ENCODE measurements around the gene OR9A2. TPM values are rescaled to one million over a fixed set of nuclear protein-coding genes. Genes with fewer than 3 reads are reported as not detected.

OR9A2 gene
- total RNA-seq, 1 experiment from 2014 or later: not detected

GRCh38 chr7:143068446-143068845 is 41.5 kb upstream of the OR9A2 start (continued):
- no peak for TF ChIP-seq CTCF (IDR thresholded peaks at IDR 0.05 in 2 of 3, conservative IDR thresholded peaks at IDR 0.05 in 1 of 3; ENCODE audit: borderline replicate concordance in 1 of 3, insufficient read depth in 1 of 3, low read depth in 2 of 3, low read length in 2 of 3)
- no peak for TF ChIP-seq YY1 (IDR thresholded peaks at IDR 0.05; ENCODE audit: extremely low read depth, insufficient replicate concordance, low read depth, low read length)
- TF ChIP-seq SRF (IDR thresholded peaks at IDR 0.05; ENCODE audit: low read depth): no peak
- no peak for TF ChIP-seq EZH2phosphoT487 (IDR thresholded peaks at IDR 0.05; ENCODE audit: borderline replicate concordance)
- no peak for TF ChIP-seq POLR2A (IDR thresholded peaks at IDR 0.05; ENCODE audit: borderline replicate concordance, extremely low read depth, insufficient read depth, insufficient read length)
- no peak for TF ChIP-seq TCF7L2 (IDR thresholded peaks at IDR 0.05; ENCODE audit: borderline replicate concordance, extremely low read depth, insufficient read depth, insufficient read length)

- Histone ChIP-seq H3K27me3 (ENCODE audit: insufficient read depth, low read length) (0 out of 2 replicates have a peak, but pooled peaks cover 3% of the 10 kb centered on the region), H4K20me1 (ENCODE audit: insufficient read depth) (no peaks in the 10 kb centered on the region), H3K4me3 (replicated peaks in 1 of 2; ENCODE audit: low read depth in 1 of 2, low read length in 2 of 2) (no peak overlapping the region), H3K9me2 (ENCODE audit: insufficient read depth) (no peaks in the 10 kb centered on the region), H3K9me3 (ENCODE audit: control insufficient read depth in 1 of 2, insufficient read depth in 1 of 2, low read depth in 1 of 2, low read length in 2 of 2) (no peaks in the 10 kb centered on the region), H3K36me3 (ENCODE audit: control insufficient read depth in 1 of 2, insufficient read depth in 2 of 2, low read length in 2 of 2) (no peaks in the 10 kb centered on the region), H3K79me2 (ENCODE audit: insufficient read depth, low read length) (no peaks in the 10 kb centered on the region), H3K4me1 (ENCODE audit: control insufficient read depth in 1 of 2, insufficient read depth in 2 of 2, low read length in 2 of 2) (no peaks in the 10 kb centered on the region), H3K4me2 (ENCODE audit: low read length) (no peak overlapping the region), H3K27ac (ENCODE audit: low read depth, low read length) (no peak overlapping the region), H3K9ac (ENCODE audit: low read length) (no peak overlapping the region), H2AFZ (ENCODE audit: low read depth, low read length, poor library complexity, severe bottlenecking) (no peak overlapping the region)
- BruUV-seq (replicated peaks): no TSS peak
- ChIA-PET CTCF (no interaction called here), POLR2A (no interaction called here), RAD21 (ENCODE audit: low non-redundant PET in 1 of 2, low total read pairs in 2 of 2, uncharacterized antibody in 2 of 2, unreplicated experiment in 2 of 2) (no interaction called here)
- intact Hi-C loops (cut with micrococcal nuclease): no loop called here
- DNase-seq (ENCODE audit: low read depth, low spot score): no peak
- no peak for ATAC-seq
- no peak for TF ChIP-seq REST (IDR thresholded peaks at IDR 0.05; ENCODE audit: low read depth)
- no peak for TF ChIP-seq MAX (IDR thresholded peaks at IDR 0.05)
- TF ChIP-seq CEBPB (IDR thresholded peaks at IDR 0.05; ENCODE audit: low read depth): no peak
- TF ChIP-seq FOSL1 (IDR thresholded peaks at IDR 0.05; ENCODE audit: low read depth): no peak
- TF ChIP-seq RAD21 (IDR thresholded peaks at IDR 0.05; ENCODE audit: low read depth): no peak
- no peak for TF ChIP-seq POLR2A (IDR thresholded peaks at IDR 0.05; ENCODE audit: borderline replicate concordance, extremely low read depth, insufficient read depth, insufficient read length)
- no peak for TF ChIP-seq JUND (IDR thresholded peaks at IDR 0.05)
- TF ChIP-seq ZFX (IDR thresholded peaks at IDR 0.05): no peak
- no peak for TF ChIP-seq EZH2phosphoT487 (IDR thresholded peaks at IDR 0.05; ENCODE audit: borderline replicate concordance)
- no peak for TF ChIP-seq SRF (IDR thresholded peaks at IDR 0.05; ENCODE audit: low read depth)
Measured at GRCh38 chr7:143063741-143064140, 36.8 kb upstream of the OR9A2 start.
